Naive thymus-derived CD8-positive, alpha-beta T cell (primary cell): ENCODE data around the gene KCNIP3. TPM values are rescaled to one million over a fixed set of nuclear protein-coding genes. Genes with fewer than 3 reads are reported as not detected.
"Not testable (repeated sequence)": the region's sequence is repeated elsewhere in the genome, so short reads cannot be mapped to it uniquely, and the experiment has no call there.

ENCODE experiments used
- ATAC-seq, 2 donors: fragments of 150-1000 bp; cut with Tn5 transposase in 1 of 2; sonication (Bioruptor Pico), chemical (Tn5 transposase) in 1 of 2; 1 replicate in 1 of 2; 2 replicates in 1 of 2; pipeline ENCODE4 v1.10.0; 2021; ENCODE audit warnings: mild to moderate bottlenecking in 2 of 2, moderate library complexity in 2 of 2
- POLR2A ChIA-PET: fragments of 350-600 bp; sonication (Branson Sonifier 250); formaldehyde crosslinking; loops from one replicate; lab custom pipeline; 2021; ENCODE audit warnings: antibody characterized with exemption; lab: Charles Lee
- DNase-seq, 10 donors: peaks; one replicate each; pipeline versions ENCODE4 v3.0.0 to v3.0.0-alpha.2; 2020 to 2022
- H3K27ac Mint-ChIP-seq, 10 donors: one replicate each; pipeline ENCODE4 v1.8.0; 2020 to 2022; ENCODE audit warnings: mild to moderate bottlenecking in 10 of 10, mixed read lengths in 10 of 10, moderate library complexity in 4 of 10, inconsistent platforms in 1 of 10
- H3K27me3 Mint-ChIP-seq, 5 donors: one replicate each; pipeline ENCODE4 v1.8.0; 2021 to 2022; ENCODE audit warnings: mixed read lengths in 5 of 5
- H3K36me3 Mint-ChIP-seq, 3 donors: one replicate each; pipeline ENCODE4 v1.8.0; 2020 to 2022; ENCODE audit warnings: mixed read lengths in 3 of 3, mild to moderate bottlenecking in 2 of 3, inconsistent platforms in 1 of 3
- H3K4me1 Mint-ChIP-seq, 4 donors: one replicate each; pipeline ENCODE4 v1.8.0; 2021 to 2022; ENCODE audit warnings: mixed read lengths in 4 of 4
- H3K4me3 Mint-ChIP-seq, 10 donors: one replicate each; pipeline ENCODE4 v1.8.0; 2020 to 2022; ENCODE audit warnings: mild to moderate bottlenecking in 10 of 10, mixed read lengths in 10 of 10, moderate library complexity in 6 of 10, inconsistent platforms in 1 of 10
- H3K9me3 Mint-ChIP-seq, 9 donors: one replicate each; pipeline ENCODE4 v1.8.0; 2020 to 2022; ENCODE audit warnings: mixed read lengths in 9 of 9, mild to moderate bottlenecking in 3 of 9, inconsistent platforms in 1 of 9, moderate library complexity in 1 of 9
- polyA plus RNA-seq, 3 donors: library from polyadenylated mRNA; unstranded; fragments of 300-500 nt; fragmentation: Illumina TruSeq; gene quantifications; one replicate each; pipeline ENCODE4 v1.2.3, GENCODE V29; 2021
- total RNA-seq, 8 experiments: library from RNA in 2 of 8; stranded (reverse) in 2 of 8; gene quantifications; one replicate each; pipeline ENCODE4 v1.2.3 and lab custom pipeline; 2021 to 2026

KCNIP3 gene
- total and polyA plus RNA-seq, 5 experiments from 2014 or later: not detected

GRCh38 chr2:95269036-95269680, 28.0 kb upstream of the KCNIP3 start:
- Mint-ChIP-seq H3K27me3 (peaks cover 0 to 1% (median 0%) of the 10 kb centered on the region in 5 donors), H3K36me3 (no peaks in the 10 kb centered on the region), H3K9me3 (peaks cover 0 to 2% (median 0%) of the 10 kb centered on the region in 9 donors), H3K27ac (no peak overlapping the region), H3K4me1 (no peaks in the 10 kb centered on the region), H3K4me3 (no peak overlapping the region)
- DNase-seq (peak in 1 of 10 donors; percentile 10), ATAC-seq (no peak)
- POLR2A ChIA-PET: no interaction called here

GRCh38 chr2:95269745-95270144, 27.4 kb upstream of the KCNIP3 start:
- H3K36me3 Mint-ChIP-seq, ATAC-seq, H3K4me1 Mint-ChIP-seq, H3K27ac Mint-ChIP-seq, H3K4me3 Mint-ChIP-seq, H3K9me3 Mint-ChIP-seq, POLR2A ChIA-PET, H3K27me3 Mint-ChIP-seq: not testable (repeated sequence)
- peak in 1 of 10 donors; percentile 45 for DNase-seq

GRCh38 chr2:95270541-95271081, 26.5 kb upstream of the KCNIP3 start:
- H3K27me3 Mint-ChIP-seq: peaks cover 0 to 1% (median 0%) of the 10 kb centered on the region in 5 donors
- H3K27ac Mint-ChIP-seq: no peak overlapping the region
- H3K9me3 Mint-ChIP-seq: no peaks in the 10 kb centered on the region
- DNase-seq (peak in 1 of 10 donors; percentile 4), ATAC-seq (no peak)
- no peak overlapping the region for H3K4me3 Mint-ChIP-seq
- POLR2A ChIA-PET: no interaction called here
- H3K4me1 Mint-ChIP-seq: no peaks in the 10 kb centered on the region
- no peaks in the 10 kb centered on the region for H3K36me3 Mint-ChIP-seq

- POLR2A ChIA-PET: no interaction called here
- Mint-ChIP-seq H3K27me3 (peaks cover 0 to 1% (median 0%) of the 10 kb centered on the region in 5 donors), H3K4me3 (no peak overlapping the region), H3K4me1 (no peaks in the 10 kb centered on the region), H3K27ac (peak overlapping the region in 1 of 10 donors; percentile 8), H3K36me3 (no peaks in the 10 kb centered on the region), H3K9me3 (no peaks in the 10 kb centered on the region)
- peak in 1 of 10 donors; percentile 7 for DNase-seq
- no peak for ATAC-seq
Observed at GRCh38 chr2:95271381-95271971, 25.7 kb upstream of the KCNIP3 start.

- POLR2A ChIA-PET: no interaction called here
Observed at GRCh38 chr2:95272299-95272751, 24.8 kb upstream of the KCNIP3 start.

GRCh38 chr2:95272781-95273180, 24.4 kb upstream of the KCNIP3 start:
- no peaks in the 10 kb centered on the region for H3K9me3 Mint-ChIP-seq
- no peak for ATAC-seq
- POLR2A ChIA-PET: no interaction called here
- H3K4me3 Mint-ChIP-seq: no peak overlapping the region
- H3K4me1 Mint-ChIP-seq: no peaks in the 10 kb centered on the region
- peaks cover 0 to 1% (median 0%) of the 10 kb centered on the region in 5 donors for H3K27me3 Mint-ChIP-seq
- H3K36me3 Mint-ChIP-seq: no peaks in the 10 kb centered on the region
- peak overlapping the region in 1 of 10 donors; percentile 34 for H3K27ac Mint-ChIP-seq
- DNase-seq: peak in 1 of 10 donors; percentile 7

More at GRCh38 chr2:95272299-95272751, 24.8 kb upstream of the KCNIP3 start:
- DNase-seq (peak in 2 of 10 donors; percentile 9 to 32), ATAC-seq (no peak)
- Mint-ChIP-seq H3K9me3 (no peaks in the 10 kb centered on the region), H3K4me1 (no peaks in the 10 kb centered on the region), H3K27me3 (peaks cover 0 to 1% (median 0%) of the 10 kb centered on the region in 5 donors), H3K4me3 (no peak overlapping the region), H3K27ac (no peak overlapping the region), H3K36me3 (no peaks in the 10 kb centered on the region)

- no peaks in the 10 kb centered on the region for H3K9me3 Mint-ChIP-seq
- DNase-seq (no peak), ATAC-seq (no peak)
- no peaks in the 10 kb centered on the region for H3K36me3 Mint-ChIP-seq
- no peak overlapping the region for H3K27ac Mint-ChIP-seq
- no peaks in the 10 kb centered on the region for H3K4me1 Mint-ChIP-seq
- POLR2A ChIA-PET: no interaction called here
- H3K27me3 Mint-ChIP-seq: peaks cover 0 to 1% (median 0%) of the 10 kb centered on the region in 5 donors
- H3K4me3 Mint-ChIP-seq: no peak overlapping the region
Observed at GRCh38 chr2:95273566-95274290, 23.4 kb upstream of the KCNIP3 start.

- Mint-ChIP-seq H3K36me3 (no peaks in the 10 kb centered on the region), H3K27me3 (peaks cover 0 to 1% (median 0%) of the 10 kb centered on the region in 5 donors), H3K27ac (no peak within 1 kb of the TSS), H3K4me3 (no peak within 1 kb of the TSS), H3K9me3 (no peaks in the 10 kb centered on the region), H3K4me1 (no peaks in the 10 kb centered on the region)
- peak in 1 of 10 donors; percentile 58 for DNase-seq
- POLR2A ChIA-PET: no interaction called here
- ATAC-seq: no peak
Observed at GRCh38 chr2:95274291-95275150, 22.6 kb upstream of the KCNIP3 start, which contains the start of gene PROM2. TSS of gene PROM2 (plus strand) at chr2:95274449. CDS start at chr2:95274586, 137 bp downstream.

- Mint-ChIP-seq H3K36me3 (no peaks in the 10 kb centered on the region), H3K9me3 (no peaks in the 10 kb centered on the region)
Observed at GRCh38 chr2:95275151-95275515, 22.0 kb upstream of the KCNIP3 start.

GRCh38 chr2:95275601-95276243, 21.4 kb upstream of the KCNIP3 start:
- H3K36me3 Mint-ChIP-seq: no peaks in the 10 kb centered on the region
- H3K9me3 Mint-ChIP-seq: no peaks in the 10 kb centered on the region
- no peaks in the 10 kb centered on the region for H3K4me1 Mint-ChIP-seq
- H3K27ac Mint-ChIP-seq: no peak overlapping the region
- no peak overlapping the region for H3K4me3 Mint-ChIP-seq
- H3K27me3 Mint-ChIP-seq: peaks cover 0 to 1% (median 0%) of the 10 kb centered on the region in 5 donors
- no peak for ATAC-seq
- POLR2A ChIA-PET: no interaction called here
- peak in 1 of 10 donors; percentile 55 for DNase-seq

More at GRCh38 chr2:95275151-95275515, 22.0 kb upstream of the KCNIP3 start:
- POLR2A ChIA-PET: no interaction called here
- Mint-ChIP-seq H3K4me3 (no peak overlapping the region), H3K27ac (no peak overlapping the region), H3K27me3 (peaks cover 0 to 1% (median 0%) of the 10 kb centered on the region in 5 donors), H3K4me1 (no peaks in the 10 kb centered on the region)
- ATAC-seq: no peak
- DNase-seq: no peak

GRCh38 chr2:95276244-95276887, 20.8 kb upstream of the KCNIP3 start:
- Mint-ChIP-seq H3K27me3 (peaks cover 0 to under 1% (median 0%) of the 10 kb centered on the region in 5 donors), H3K4me1 (no peaks in the 10 kb centered on the region), H3K36me3 (no peaks in the 10 kb centered on the region), H3K4me3 (no peak overlapping the region), H3K9me3 (no peaks in the 10 kb centered on the region), H3K27ac (no peak overlapping the region)
- peak in 1 of 10 donors; percentile 28 for DNase-seq
- POLR2A ChIA-PET: no interaction called here
- no peak for ATAC-seq
